Lung (tissue), 12 donors: ENCODE data around the gene TENT5A. TPM values are rescaled to one million over a fixed set of nuclear protein-coding genes. Genes with fewer than 3 reads are reported as not detected.

Source experiments
- ATAC-seq: fragments of 200-7000 bp; cut with Tn5 transposase; one replicate; pipeline ENCODE4 v1.9.1; 2020; ENCODE audit warnings: moderate number of reproducible peaks; ENCODE audit not compliant: insufficient read depth, low FRiP score
- DNase-seq, 3 donors: peaks; one replicate each; pipeline ENCODE4 v3.0.0-alpha.2; 2013 to 2017
- H3K27ac ChIP-seq, 2 donors: one replicate each; pipeline ENCODE4 v1.5.1; 2013; ENCODE audit warnings: mild to moderate bottlenecking in 2 of 2, moderate library complexity in 2 of 2, control low read depth in 1 of 2, inconsistent platforms in 1 of 2, low read depth in 1 of 2, low read length in 1 of 2
- H3K27me3 ChIP-seq, 3 donors: one replicate each; pipeline ENCODE4 v1.5.1; 2013; ENCODE audit warnings: low read length in 2 of 3; ENCODE audit not compliant: control insufficient read depth in 3 of 3, insufficient read depth in 3 of 3
- H3K36me3 ChIP-seq, 4 donors: one replicate each; pipeline ENCODE4 v1.5.1; 2013; ENCODE audit warnings: low read length in 4 of 4, mild to moderate bottlenecking in 1 of 4, moderate library complexity in 1 of 4; ENCODE audit not compliant: control insufficient read depth in 4 of 4, insufficient read depth in 4 of 4
- H3K4me1 ChIP-seq, 5 donors: one replicate each; pipeline ENCODE4 v1.5.1; 2013; ENCODE audit warnings: low read length in 5 of 5, mild to moderate bottlenecking in 2 of 5, moderate library complexity in 1 of 5; ENCODE audit not compliant: control insufficient read depth in 5 of 5, insufficient read depth in 5 of 5
- H3K4me3 ChIP-seq: one replicate; pipeline ENCODE4 v1.5.1; 2013; ENCODE audit warnings: mild to moderate bottlenecking, control low read depth, moderate library complexity
- H3K9ac ChIP-seq, 2 donors: one replicate each; pipeline ENCODE4 v1.5.1; 2013; ENCODE audit warnings: low read length in 2 of 2, control low read depth in 1 of 2; ENCODE audit not compliant: insufficient read depth in 1 of 2
- H3K9me3 ChIP-seq, 4 donors: one replicate each; pipeline ENCODE4 v1.5.1; 2013; ENCODE audit warnings: low read length in 3 of 4, mild to moderate bottlenecking in 1 of 4, moderate library complexity in 1 of 4; ENCODE audit not compliant: control insufficient read depth in 4 of 4, insufficient read depth in 3 of 4
- CTCF ChIP-seq: IDR thresholded peaks from 2 replicates; pipeline ENCODE4 v1.5.1; 2012; ENCODE audit warnings: mild to moderate bottlenecking; ENCODE audit errors: control extremely low read depth, extremely low read depth
- WGBS, 2 donors: extraction: QIAGEN DNeasy Blood & Tissue Kit; methylation state at CpG; one replicate each; pipeline ENCODE4 v1.1.7; 2013; 5-methylcytosine and 5-hydroxymethylcytosine counted together
- polyA plus RNA-seq, 2 donors: library from polyadenylated mRNA; stranded (reverse); fragments of 200-250 nt; gene quantifications; one replicate each; pipeline ENCODE4 v1.2.1, GENCODE V29; 2013
- total RNA-seq, 2 donors: library from RNA; depleted of rRNA in 1 of 2; stranded (reverse); fragments of >200 nt in 1 of 2; gene quantifications; one replicate each; pipeline ENCODE4 v1.2.1, GENCODE V29; 2014 to 2021
- donor health status: control.
- donor health status: control.
- donor health status: Bipolar disorder and iron deficiency.
- donor health status: healthy.
- donor health status: DM: yes; HTN: yes; CAD: no.

Gene TENT5A
- total and polyA plus RNA-seq, 4 donors = 3.7 to 29.8 (median 9.1) TPM

- Histone ChIP-seq H3K4me3 (no peak overlapping the region), H3K4me1 (no peaks in the 10 kb centered on the region), H3K27me3 (no peaks in the 10 kb centered on the region), H3K9me3 (no peaks in the 10 kb centered on the region), H3K27ac (no peak overlapping the region), H3K36me3 (no peaks in the 10 kb centered on the region), H3K9ac (no peak overlapping the region)
- ATAC-seq = no peak
- no peak for TF ChIP-seq CTCF
- 66 to 74% methylated on average over 1 of the region's 1 CpG for WGBS, 2 donors
- DNase-seq = no peak
These were observed 40.3 kb upstream of the TENT5A start for GRCh38 chr6:81792826-81793225.

- Histone ChIP-seq H3K36me3 (no peaks in the 10 kb centered on the region), H3K9me3 (no peaks in the 10 kb centered on the region), H3K27ac (no peak overlapping the region), H3K4me1 (no peaks in the 10 kb centered on the region), H3K27me3 (no peaks in the 10 kb centered on the region), H3K4me3 (no peak overlapping the region), H3K9ac (no peak overlapping the region)
- TF ChIP-seq CTCF = no peak
- ATAC-seq = no peak
- no peak for DNase-seq
- 75 to 80% methylated on average over 2 of the region's 2 CpGs for WGBS, 2 donors
These were observed 39.3 kb upstream of the TENT5A start for GRCh38 chr6:81791756-81792155.

GRCh38 chr6:81790034-81790433, 37.6 kb upstream of the TENT5A start:
- H3K9ac ChIP-seq = no peak overlapping the region

More at GRCh38 chr6:81790034-81790433, 37.6 kb upstream of the TENT5A start:
- no peak overlapping the region for H3K27ac ChIP-seq
- H3K9me3 ChIP-seq = no peaks in the 10 kb centered on the region
- WGBS, 2 donors = 92 to 96% methylated on average over 2 of the region's 2 CpGs
- no peaks in the 10 kb centered on the region for H3K36me3 ChIP-seq
- no peaks in the 10 kb centered on the region for H3K27me3 ChIP-seq
- no peak overlapping the region for H3K4me3 ChIP-seq
- DNase-seq (no peak), ATAC-seq (no peak)
- no peaks in the 10 kb centered on the region for H3K4me1 ChIP-seq
- TF ChIP-seq CTCF = no peak
